HEK293T (cell line): ENCODE results near the gene FLT4.

Source experiments
- CTBP1 ChIP-seq: fragments of 450-650 bp; IDR thresholded peaks from 2 replicates; pipeline ENCODE4 v1.6.1; 2016; ENCODE audit warnings: borderline replicate concordance
- ELF4 ChIP-seq: fragments of 450-650 bp; IDR thresholded peaks from 2 replicates; pipeline ENCODE4 v1.6.1; 2017; ENCODE audit warnings: antibody characterized with exemption
- FOXA1 ChIP-seq: fragments of 450-650 bp; IDR thresholded peaks from 2 replicates; pipeline ENCODE4 v1.6.1; 2016; ENCODE audit warnings: mild to moderate bottlenecking
- FOXK2 ChIP-seq: fragments of 450-650 bp; IDR thresholded peaks from 2 replicates; pipeline ENCODE4 v1.6.1; 2016; ENCODE audit warnings: mild to moderate bottlenecking
- FOXM1 ChIP-seq: fragments of 450-650 bp; IDR thresholded peaks from 2 replicates; pipeline ENCODE4 v1.6.1; 2017; ENCODE audit warnings: mild to moderate bottlenecking, borderline replicate concordance
- HDGF ChIP-seq: fragments of 450-650 bp; IDR thresholded peaks from 2 replicates; pipeline ENCODE4 v1.6.1; 2017; ENCODE audit warnings: antibody characterized with exemption, borderline replicate concordance
- L3MBTL2 ChIP-seq: fragments of 450-650 bp; conservative IDR thresholded peaks from 2 replicates; pipeline ENCODE4 v1.6.1; 2016; ENCODE audit warnings: mild to moderate bottlenecking
- LEF1 ChIP-seq: fragments of 450-650 bp; IDR thresholded peaks from 2 replicates; pipeline ENCODE4 v1.6.1; 2017; ENCODE audit warnings: mild to moderate bottlenecking, borderline replicate concordance
- NFRKB ChIP-seq: fragments of 450-650 bp; IDR thresholded peaks from 2 replicates; pipeline ENCODE4 v1.6.1; 2016; ENCODE audit warnings: mild to moderate bottlenecking, moderate library complexity
- SP1 ChIP-seq: fragments of 450-650 bp; IDR thresholded peaks from 2 replicates; pipeline ENCODE4 v1.6.1; 2017
- SUZ12 ChIP-seq: fragments of 450-650 bp; IDR thresholded peaks from 2 replicates; pipeline ENCODE4 v1.6.1; 2016; ENCODE audit warnings: mild to moderate bottlenecking
- ZNF384 ChIP-seq: fragments of 450-650 bp; IDR thresholded peaks from 2 replicates; pipeline ENCODE4 v1.6.1; 2016

GRCh38 chr5:180699042-180699441 lies 49.6 kb upstream of the FLT4 start:
- TF ChIP-seq FOXA1 (no peak), ELF4 (no peak), ZNF384 (no peak), CTBP1 (no peak), NFRKB (no peak), LEF1 (no peak), FOXK2 (no peak), SUZ12 (no peak), FOXM1 (no peak), HDGF (no peak), L3MBTL2 (no peak), SP1 (no peak)
